LNCaP clone FGC (cell line): ENCODE results near the gene OR11G2.
"Not testable (repeated sequence)": the region's sequence is repeated elsewhere in the genome, so short reads cannot be mapped to it uniquely, and the experiment has no call there.

ENCODE experiments used
- DNase-seq: peaks from one replicate; pipeline ENCODE4 v3.0.0-alpha.2; 2011; ENCODE audit warnings: low read depth
- H3K4me3 ChIP-seq: 2 replicates; pipeline ENCODE4 v1.5.1; 2011; ENCODE audit warnings: mild to moderate bottlenecking, low read depth, low read length, control low read depth
- CTCF ChIP-seq: IDR thresholded peaks from 2 replicates; pipeline ENCODE4 v1.5.1; 2012; ENCODE audit warnings: mild to moderate bottlenecking; ENCODE audit not compliant: control insufficient read depth, insufficient read depth; ENCODE audit errors: extremely low read depth

Gene OR11G2

GRCh38 chr14:20219033-20219432 is 28.3 kb downstream of the OR11G2 start:
- TF ChIP-seq CTCF, result no peak
- no peak for DNase-seq
- H3K4me3 ChIP-seq, result no peak overlapping the region

- H3K4me3 ChIP-seq, result no peak within 1 kb of the TSS
- DNase-seq, result no peak
- TF ChIP-seq CTCF, result no peak
These were observed 32.7 kb downstream of the OR11G2 start, which contains the start of gene OR11H6 for GRCh38 chr14:20223410-20223809. TSS of gene OR11H6 (plus strand) at chr14:20223710. CDS start at chr14:20223710, 0 bp downstream.

GRCh38 chr14:20228681-20229080 is 38.0 kb downstream of the OR11G2 start, which contains the start of gene OR11H7:
TSS of gene OR11H7 (plus strand) at chr14:20228981.
- DNase-seq, result no peak
- no peak within 1 kb of the TSS for H3K4me3 ChIP-seq
- TF ChIP-seq CTCF, result no peak

GRCh38 chr14:20235415-20235814 is 44.7 kb downstream of the OR11G2 start:
- not testable (repeated sequence) for DNase-seq, H3K4me3 ChIP-seq

- peak; percentile 63 for DNase-seq
- H3K4me3 ChIP-seq, result no peak overlapping the region
- TF ChIP-seq CTCF, result peak; percentile 82
These were observed 57.0 kb downstream of the OR11G2 start for GRCh38 chr14:20247646-20248246.
